OCI-LY7 (cell line): Measurements from ENCODE around the gene IL1RAPL1. TPM values are rescaled to one million over a fixed set of nuclear protein-coding genes. Genes with fewer than 3 reads are reported as not detected.

Experiments
- BruUV-seq: library from RNA; stranded (reverse); fragments of 400-500 nt; replicated peaks from 2 replicates; lab custom pipeline; 2021; lab: Mats Ljungman, UMichigan
- CTCF ChIA-PET: fragments of 300-600 bp; sonication (Branson Sonifier 250); formaldehyde crosslinking; loops from one replicate; lab custom pipeline; 2022; ENCODE audit warnings: antibody characterized with exemption; ENCODE audit not compliant: unreplicated experiment; lab: Charles Lee
- POLR2A ChIA-PET: fragments of 300-600 bp; sonication (Branson Sonifier 250); formaldehyde crosslinking; loops from one replicate; lab custom pipeline; 2022; ENCODE audit warnings: antibody characterized with exemption; lab: Charles Lee
- DNase-seq: peaks from one replicate; pipeline ENCODE4 v3.0.0-alpha.2; 2015; ENCODE audit warnings: low spot score
- H2AFZ ChIP-seq: fragments of 200-600 bp; sonication (generic), shearing (Covaris generic); 2 replicates; pipeline ENCODE4 v1.6.1; 2014; ENCODE audit warnings: mild to moderate bottlenecking, antibody characterized with exemption, low read length, moderate library complexity
- H3K27ac ChIP-seq: fragments of 200-600 bp; sonication (generic); 2 replicates; pipeline ENCODE4 v1.5.1; 2014; ENCODE audit warnings: mixed run types, low read depth, mild to moderate bottlenecking, moderate library complexity, low read length, inconsistent platforms; ENCODE audit not compliant: poor library complexity, severe bottlenecking
- H3K36me3 ChIP-seq: fragments of 200-600 bp; sonication (generic); 2 replicates; pipeline ENCODE4 v1.6.1; 2014; ENCODE audit warnings: mild to moderate bottlenecking, antibody characterized with exemption, low read length, moderate library complexity, mixed read lengths; ENCODE audit not compliant: insufficient read depth
- H3K4me1 ChIP-seq: fragments of 200-600 bp; sonication (generic); 2 replicates; pipeline ENCODE4 v1.5.1; 2014; ENCODE audit warnings: mild to moderate bottlenecking, low read length; ENCODE audit not compliant: insufficient read depth, poor library complexity, severe bottlenecking
- H3K4me2 ChIP-seq: fragments of 200-600 bp; sonication (generic); 2 replicates; pipeline ENCODE4 v1.6.1; 2014; ENCODE audit warnings: mild to moderate bottlenecking, low read length
- H3K4me3 ChIP-seq: fragments of 200-600 bp; sonication (generic); 2 replicates; pipeline ENCODE4 v1.5.1; 2014; ENCODE audit warnings: mild to moderate bottlenecking, low read depth, low read length; ENCODE audit not compliant: poor library complexity, severe bottlenecking
- H3K79me2 ChIP-seq: fragments of 200-600 bp; sonication (generic); 2 replicates; pipeline ENCODE4 v1.6.1; 2016; ENCODE audit warnings: low read depth, mild to moderate bottlenecking, low read length, moderate library complexity, mixed read lengths; ENCODE audit not compliant: insufficient read depth
- H3K9me2 ChIP-seq: fragments of 200-600 bp; sonication (generic); 2 replicates; pipeline ENCODE4 v1.6.1; 2016; ENCODE audit warnings: mild to moderate bottlenecking, low read length, mixed read lengths; ENCODE audit not compliant: insufficient read depth
- H3K9me3 ChIP-seq: fragments of 200-600 bp; sonication (generic); 2 replicates; pipeline ENCODE4 v1.6.1; 2014; ENCODE audit warnings: mild to moderate bottlenecking, mixed run types, low read length, mixed read lengths
- H4K20me1 ChIP-seq: fragments of 200-600 bp; sonication (generic); 2 replicates; pipeline ENCODE4 v1.6.1; 2014; ENCODE audit warnings: mild to moderate bottlenecking, antibody characterized with exemption, low read length, moderate library complexity, mixed read lengths; ENCODE audit not compliant: insufficient read depth
- CTCF ChIP-seq: fragments of 200-600 bp; sonication (generic); conservative IDR thresholded peaks from 2 replicates; pipeline ENCODE4 v1.5.1; 2014; ENCODE audit warnings: mild to moderate bottlenecking, antibody characterized with exemption, low read length, moderate library complexity, mixed read lengths
- EZH2phosphoT487 ChIP-seq: fragments of 200-600 bp; sonication (generic); IDR thresholded peaks from 2 replicates; pipeline ENCODE4 v1.6.1; 2018; ENCODE audit warnings: low read depth, borderline replicate concordance, mild to moderate bottlenecking, mixed run types, antibody characterized with exemption, low read length, moderate library complexity, mixed read lengths
- intact Hi-C: fragments of 100-400 bp; cut with micrococcal nuclease; formaldehyde crosslinking; loops from one replicate; pipeline ENCODE4 v1.10.0; 2022; ENCODE audit not compliant: unreplicated experiment
- total RNA-seq, 2 experiments: library from RNA; depleted of rRNA in 1 of 2; stranded (reverse); fragments of >200 nt in 1 of 2; shearing (Covaris generic) in 1 of 2; gene quantifications; 2 replicates each; pipeline ENCODE4 v1.2.3, GENCODE V29; 2014 to 2022

Gene IL1RAPL1
- total RNA-seq, 2 experiments from 2014 or later = not detected

GRCh38 chrX:29453333-29453732 is 866.1 kb downstream of the IL1RAPL1 start:
- Histone ChIP-seq H4K20me1 (no peaks in the 10 kb centered on the region), H3K4me3 (no peak overlapping the region), H3K9me2 (no peaks in the 10 kb centered on the region), H3K79me2 (no peaks in the 10 kb centered on the region), H3K4me2 (no peak overlapping the region), H3K27ac (no peak overlapping the region), H3K4me1 (no peaks in the 10 kb centered on the region), H3K9me3 (no peaks in the 10 kb centered on the region), H3K36me3 (no peaks in the 10 kb centered on the region), H2AFZ (no peak overlapping the region)
- TF ChIP-seq CTCF (no peak), EZH2phosphoT487 (no peak)
- ChIA-PET CTCF (no interaction called here), POLR2A (interaction anchor here (0.6 to 0.7 kb wide), 2 partner anchors 40 to 146 kb away, joined by 3 to 4 read pairs; no protein-coding TSS in a partner anchor)
- BruUV-seq = no TSS peak
- intact Hi-C loops = no loop called here
- DNase-seq = no peak

GRCh38 chrX:29455702-29456101 is 868.5 kb downstream of the IL1RAPL1 start:
- intact Hi-C loops = no loop called here
- Histone ChIP-seq H3K27ac (no peak overlapping the region), H3K4me2 (no peak overlapping the region), H3K79me2 (no peaks in the 10 kb centered on the region), H3K9me3 (no peaks in the 10 kb centered on the region), H3K4me1 (no peaks in the 10 kb centered on the region), H2AFZ (no peak overlapping the region), H4K20me1 (no peaks in the 10 kb centered on the region), H3K9me2 (no peaks in the 10 kb centered on the region), H3K36me3 (no peaks in the 10 kb centered on the region), H3K4me3 (no peak overlapping the region)
- BruUV-seq = no TSS peak
- TF ChIP-seq EZH2phosphoT487 (no peak), CTCF (no peak)
- POLR2A ChIA-PET = no interaction called here
- no peak for DNase-seq
- CTCF ChIA-PET = no interaction called here

- no peak for TF ChIP-seq CTCF
- TF ChIP-seq EZH2phosphoT487 = no peak
- no peaks in the 10 kb centered on the region for H4K20me1 ChIP-seq
- POLR2A ChIA-PET = no interaction called here
- H3K9me3 ChIP-seq = no peaks in the 10 kb centered on the region
- no peaks in the 10 kb centered on the region for H3K9me2 ChIP-seq
- H3K4me2 ChIP-seq = no peak overlapping the region
- H2AFZ ChIP-seq = no peak overlapping the region
- H3K4me1 ChIP-seq = no peaks in the 10 kb centered on the region
- no peak overlapping the region for H3K27ac ChIP-seq
- no TSS peak for BruUV-seq
- DNase-seq = no peak
- no peak overlapping the region for H3K4me3 ChIP-seq
- no peaks in the 10 kb centered on the region for H3K36me3 ChIP-seq
- H3K79me2 ChIP-seq = no peaks in the 10 kb centered on the region
- CTCF ChIA-PET = no interaction called here
- intact Hi-C loops = no loop called here
Observed at GRCh38 chrX:29461039-29461438, 873.8 kb downstream of the IL1RAPL1 start.
